HEK293T (cell line): ENCODE measurements around the gene PRSS50.

ENCODE experiments used
- CTCF ChIA-PET: fragments of 350-600 bp; formaldehyde crosslinking; extraction: SDS; loops from one replicate; lab custom pipeline; 2021; ENCODE audit warnings: antibody characterized with exemption, inconsistent platforms; lab: Yijun Ruan, JAX
- POLR2A ChIA-PET: fragments of 350-600 bp; formaldehyde crosslinking; extraction: SDS; loops from one replicate; lab custom pipeline; 2020; ENCODE audit warnings: antibody characterized with exemption, inconsistent platforms; lab: Yijun Ruan, JAX
- DNase-seq: peaks from one replicate; pipeline ENCODE4 v3.0.0; 2012; ENCODE audit warnings: mixed read lengths; ENCODE audit errors: extremely low spot score
- ARNT ChIP-seq: fragments of 450-650 bp; IDR thresholded peaks from 2 replicates; pipeline ENCODE4 v1.6.1; 2017; ENCODE audit warnings: mild to moderate bottlenecking
- BHLHE40 ChIP-seq: fragments of 450-650 bp; IDR thresholded peaks from 2 replicates; pipeline ENCODE4 v1.6.1; 2016; ENCODE audit warnings: mild to moderate bottlenecking, moderate library complexity, borderline replicate concordance
- CTBP1 ChIP-seq: fragments of 450-650 bp; IDR thresholded peaks from 2 replicates; pipeline ENCODE4 v1.6.1; 2016; ENCODE audit warnings: borderline replicate concordance
- ELF4 ChIP-seq: fragments of 450-650 bp; IDR thresholded peaks from 2 replicates; pipeline ENCODE4 v1.6.1; 2017; ENCODE audit warnings: antibody characterized with exemption
- FOXA1 ChIP-seq: fragments of 450-650 bp; IDR thresholded peaks from 2 replicates; pipeline ENCODE4 v1.6.1; 2016; ENCODE audit warnings: mild to moderate bottlenecking
- FOXK2 ChIP-seq: fragments of 450-650 bp; IDR thresholded peaks from 2 replicates; pipeline ENCODE4 v1.6.1; 2016; ENCODE audit warnings: mild to moderate bottlenecking
- FOXM1 ChIP-seq: fragments of 450-650 bp; IDR thresholded peaks from 2 replicates; pipeline ENCODE4 v1.6.1; 2017; ENCODE audit warnings: mild to moderate bottlenecking, borderline replicate concordance
- HDGF ChIP-seq: fragments of 450-650 bp; IDR thresholded peaks from 2 replicates; pipeline ENCODE4 v1.6.1; 2017; ENCODE audit warnings: antibody characterized with exemption, borderline replicate concordance
- L3MBTL2 ChIP-seq: fragments of 450-650 bp; conservative IDR thresholded peaks from 2 replicates; pipeline ENCODE4 v1.6.1; 2016; ENCODE audit warnings: mild to moderate bottlenecking
- LEF1 ChIP-seq: fragments of 450-650 bp; IDR thresholded peaks from 2 replicates; pipeline ENCODE4 v1.6.1; 2017; ENCODE audit warnings: mild to moderate bottlenecking, borderline replicate concordance
- NFRKB ChIP-seq: fragments of 450-650 bp; IDR thresholded peaks from 2 replicates; pipeline ENCODE4 v1.6.1; 2016; ENCODE audit warnings: mild to moderate bottlenecking, moderate library complexity
- PKNOX1 ChIP-seq: fragments of 450-650 bp; IDR thresholded peaks from 2 replicates; pipeline ENCODE4 v1.6.1; 2016
- SP1 ChIP-seq: fragments of 450-650 bp; IDR thresholded peaks from 2 replicates; pipeline ENCODE4 v1.6.1; 2017
- SUZ12 ChIP-seq: fragments of 450-650 bp; IDR thresholded peaks from 2 replicates; pipeline ENCODE4 v1.6.1; 2016; ENCODE audit warnings: mild to moderate bottlenecking
- TARDBP ChIP-seq: fragments of 450-650 bp; IDR thresholded peaks from 2 replicates; pipeline ENCODE4 v1.6.1; 2016
- ZNF384 ChIP-seq: fragments of 450-650 bp; IDR thresholded peaks from 2 replicates; pipeline ENCODE4 v1.6.1; 2016

The PRSS50 gene

GRCh38 chr3:46670891-46671427 lies 46.7 kb downstream of the PRSS50 start:
- no peak for DNase-seq
- POLR2A ChIA-PET = no interaction called here
- no peak for TF ChIP-seq ELF4
- TF ChIP-seq L3MBTL2 = no peak
- no peak for TF ChIP-seq SP1
- CTCF ChIA-PET = no interaction called here

- DNase-seq = no peak
- POLR2A ChIA-PET = no interaction called here
- CTCF ChIA-PET = no interaction called here
- TF ChIP-seq LEF1 (no peak), SP1 (no peak), HDGF (no peak), NFRKB (no peak), SUZ12 (no peak)
Observed at GRCh38 chr3:46670000-46670890, 47.4 kb downstream of the PRSS50 start.

GRCh38 chr3:46669191-46669999 lies 48.3 kb downstream of the PRSS50 start:
- CTCF ChIA-PET = no interaction called here
- DNase-seq = no peak
- TF ChIP-seq BHLHE40 (no peak), ZNF384 (no peak), FOXK2 (no peak), TARDBP (no peak), SUZ12 (no peak), FOXA1 (no peak), FOXM1 (no peak), ARNT (no peak), L3MBTL2 (no peak), CTBP1 (no peak), LEF1 (no peak), PKNOX1 (no peak), SP1 (no peak)
- POLR2A ChIA-PET = no interaction called here

GRCh38 chr3:46668591-46668990 lies 49.1 kb downstream of the PRSS50 start:
- ChIA-PET CTCF (no interaction called here), POLR2A (no interaction called here)
- DNase-seq = no peak
- no peak for TF ChIP-seq FOXM1
- no peak for TF ChIP-seq BHLHE40
- no peak for TF ChIP-seq ZNF384
- no peak for TF ChIP-seq LEF1
- no peak for TF ChIP-seq L3MBTL2
- no peak for TF ChIP-seq HDGF
- no peak for TF ChIP-seq ARNT
- TF ChIP-seq PKNOX1 = no peak
- TF ChIP-seq ELF4 = no peak
- no peak for TF ChIP-seq SUZ12

GRCh38 chr3:46668116-46668515 lies 49.6 kb downstream of the PRSS50 start:
- ChIA-PET CTCF (no interaction called here), POLR2A (no interaction called here)
- TF ChIP-seq PKNOX1 (no peak), NFRKB (no peak), ELF4 (no peak), FOXK2 (no peak), FOXM1 (no peak), L3MBTL2 (no peak), HDGF (no peak), ZNF384 (no peak), TARDBP (no peak), SP1 (no peak), FOXA1 (no peak), BHLHE40 (no peak), SUZ12 (no peak), LEF1 (no peak), ARNT (no peak)

GRCh38 chr3:46667657-46668056 lies 50.0 kb downstream of the PRSS50 start:
- ChIA-PET CTCF (no interaction called here), POLR2A (no interaction called here)
- DNase-seq = no peak
- TF ChIP-seq ELF4 (no peak), CTBP1 (no peak), HDGF (no peak), BHLHE40 (no peak), TARDBP (no peak), L3MBTL2 (no peak), FOXM1 (no peak), LEF1 (no peak), ARNT (no peak), NFRKB (no peak)

More at GRCh38 chr3:46668116-46668515, 49.6 kb downstream of the PRSS50 start:
- no peak for DNase-seq
